Spleen (tissue), 11 donors: ENCODE data around the gene KCMF1. TPM values are rescaled to one million over a fixed set of nuclear protein-coding genes. Genes with fewer than 3 reads are reported as not detected.

Experiments
- DNase-seq: peaks from one replicate; pipeline ENCODE4 v3.0.0-alpha.2; 2020
- H3K27ac ChIP-seq, 8 donors: fragments of 200-600 bp; sonication (generic) in 7 of 8; 1 replicate in 4 of 8; 2 replicates in 4 of 8; pipeline versions ENCODE4 v1.5.0 to v1.8.0; 2016 to 2021; ENCODE audit warnings: inconsistent platforms in 4 of 8, mild to moderate bottlenecking in 4 of 8, moderate library complexity in 1 of 8
- H3K27me3 ChIP-seq, 7 donors: fragments of 200-600 bp; sonication (generic) in 6 of 7; replicated peaks in 1 of 7; 1 replicate in 4 of 7; 2 replicates in 3 of 7; pipeline versions ENCODE4 v1.5.0 to v1.8.0; 2016 to 2021; ENCODE audit warnings: inconsistent platforms in 3 of 7, mild to moderate bottlenecking in 1 of 7
- H3K36me3 ChIP-seq, 6 donors: fragments of 200-600 bp; sonication (generic) in 5 of 6; 1 replicate in 4 of 6; 2 replicates in 2 of 6; pipeline versions ENCODE4 v1.5.0 to v1.8.0; 2016 to 2021; ENCODE audit warnings: inconsistent platforms in 2 of 6
- H3K4me1 ChIP-seq, 6 donors: fragments of 200-600 bp; sonication (generic) in 5 of 6; 1 replicate in 3 of 6; 2 replicates in 3 of 6; pipeline versions ENCODE4 v1.5.0 to v1.8.0; 2016 to 2021; ENCODE audit warnings: inconsistent platforms in 3 of 6
- H3K4me3 ChIP-seq, 8 donors: fragments of 200-600 bp; sonication (generic) in 7 of 8; 1 replicate in 4 of 8; 2 replicates in 4 of 8; pipeline versions ENCODE4 v1.5.0 to v1.8.0; 2016 to 2021; ENCODE audit warnings: inconsistent platforms in 4 of 8, mild to moderate bottlenecking in 4 of 8, moderate library complexity in 2 of 8
- H3K9me3 ChIP-seq, 8 donors: fragments of 200-600 bp; sonication (generic) in 7 of 8; 1 replicate in 4 of 8; 2 replicates in 4 of 8; pipeline versions ENCODE4 v1.5.0 to v1.8.0; 2016 to 2021; ENCODE audit warnings: inconsistent platforms in 4 of 8
- CTCF ChIP-seq, 11 experiments: fragments of 200-600 bp in 7 of 11; fragments of 450-650 bp in 4 of 11; sonication (generic) in 4 of 11; IDR thresholded peaks in 8 of 11; conservative IDR thresholded peaks in 3 of 11; 1 replicate in 7 of 11; 2 replicates in 4 of 11; pipeline versions ENCODE4 v1.4.0 to v1.8.0; 2016 to 2021; ENCODE audit warnings: antibody characterized with exemption in 11 of 11, inconsistent platforms in 4 of 11, mild to moderate bottlenecking in 1 of 11
- POLR2A ChIP-seq, 3 donors: fragments of 450-650 bp; IDR thresholded peaks; one replicate each; pipeline ENCODE4 v1.5.1; 2017; ENCODE audit warnings: antibody characterized with exemption in 3 of 3, mild to moderate bottlenecking in 1 of 3
- POLR2AphosphoS5 ChIP-seq, 3 donors: sonication (generic); formaldehyde crosslinking; IDR thresholded peaks; one replicate each; pipeline ENCODE4 v1.5.1; 2017; ENCODE audit warnings: antibody characterized with exemption in 3 of 3
- WGBS, 5 donors: extraction: QIAGEN DNeasy Blood & Tissue Kit in 3 of 5; methylation state at CpG; one replicate each; pipeline versions ENCODE4 v1.1.5 to v1.1.7; 2013 to 2018; 5-methylcytosine and 5-hydroxymethylcytosine counted together
- intact Hi-C: fragments of 100-400 bp; cut with DNase I; formaldehyde crosslinking; loops from one replicate; pipeline ENCODE4 v1.15.0; 2023; ENCODE audit warnings: low total_unique reads
- polyA plus RNA-seq, 3 donors: library from polyadenylated mRNA; stranded (reverse); fragments of 200-250 nt; gene quantifications; one replicate each; pipeline ENCODE4 v1.2.1, GENCODE V29; 2013
- total RNA-seq, 7 donors: library from RNA; depleted of rRNA in 3 of 7; stranded (reverse); fragments of >200 nt in 3 of 7; fragmentation: NEBNext Ultra II Directional in 4 of 7; extraction: Animal tissue kit (Norgen Biotek cat#: 25700) in 4 of 7; gene quantifications; one replicate each; pipeline versions ENCODE4 v1.1.0 to v1.2.1, GENCODE V29; 2016 to 2021
- donor health status: healthy with polysubstance abuse.
- donor health status: DM: no; HTN: no; CAD: no; lungs with moderate emphysema.
- donor health status: DM: no; HTN: no; CAD: no.
- donor health status: Bipolar disorder and iron deficiency.
- donor health status: healthy.
- donor health status: DM: no; HTN: no; CAD: no.
- donor health status: DM: yes; HTN: yes; CAD: no.

Gene KCMF1
- total and polyA plus RNA-seq, 10 donors, result 15.9 to 68.1 (median 46.9) TPM

- WGBS, 5 donors, result 66 to 91% (median 80%) methylated on average over 7 of the region's 7 CpGs
- Histone ChIP-seq H3K4me3 (no peak overlapping the region), H3K9me3 (no peaks in the 10 kb centered on the region), H3K36me3 (peaks cover 0 to 48% (median 0%) of the 10 kb centered on the region in 6 donors), H3K4me1 (peaks cover 25 to 72% (median 53%) of the 10 kb centered on the region in 6 donors), H3K27me3 (no peaks in the 10 kb centered on the region), H3K27ac (no peak overlapping the region)
- TF ChIP-seq CTCF (IDR thresholded peaks at IDR 0.05 in 8 of 11, conservative IDR thresholded peaks at IDR 0.05 in 3 of 11), result no peak
- TF ChIP-seq POLR2AphosphoS5 (IDR thresholded peaks at IDR 0.05), result no peak
- no peak for TF ChIP-seq POLR2A (IDR thresholded peaks at IDR 0.05)
- no peak for DNase-seq
- intact Hi-C loops, result no loop called here
These were observed 4.2 kb upstream of the KCMF1 start for GRCh38 chr2:84966731-84967130.

GRCh38 chr2:84969511-84970209, 1.3 kb upstream of the KCMF1 start:
- no peak for DNase-seq
- Histone ChIP-seq H3K27ac (peak overlapping the region; percentile 88 to 99 (median 98)), H3K27me3 (no peaks in the 10 kb centered on the region), H3K4me1 (peaks cover 30 to 83% (median 67%) of the 10 kb centered on the region in 6 donors), H3K36me3 (peaks cover 0 to 28% (median 0%) of the 10 kb centered on the region in 6 donors), H3K4me3 (peak overlapping the region; percentile 35 to 95 (median 79)), H3K9me3 (no peaks in the 10 kb centered on the region)
- TF ChIP-seq POLR2A (IDR thresholded peaks at IDR 0.05) (no peak), CTCF (IDR thresholded peaks at IDR 0.05 in 8 of 11, conservative IDR thresholded peaks at IDR 0.05 in 3 of 11) (no peak), POLR2AphosphoS5 (IDR thresholded peaks at IDR 0.05) (no peak)
- WGBS, 5 donors, result 1 to 3% (median 2%) methylated on average over 10 of the region's 10 CpGs
- intact Hi-C loops, result no loop called here

- peaks cover 28 to 83% (median 68%) of the 10 kb centered on the region in 6 donors for H3K4me1 ChIP-seq
- no peaks in the 10 kb centered on the region for H3K9me3 ChIP-seq
- H3K4me3 ChIP-seq, result peak overlapping the region; percentile 35 to 95 (median 79)
- TF ChIP-seq POLR2AphosphoS5 (IDR thresholded peaks at IDR 0.05) (peak in 2 of 3 donors; percentile 60 to 74), POLR2A (IDR thresholded peaks at IDR 0.05) (no peak)
- H3K36me3 ChIP-seq, result peaks cover 0 to 22% (median 0%) of the 10 kb centered on the region in 6 donors
- 0% methylated on average over 20 to 65 of the region's 65 CpGs for WGBS, 5 donors
- DNase-seq, result no peak
- intact Hi-C loops, result no loop called here
- H3K27me3 ChIP-seq, result no peaks in the 10 kb centered on the region
- peak overlapping the region; percentile 88 to 99 (median 98) for H3K27ac ChIP-seq
These were observed 622 bp upstream of the KCMF1 start for GRCh38 chr2:84970210-84970867.

- Histone ChIP-seq H3K9me3 (no peaks in the 10 kb centered on the region), H3K4me3 (peak overlapping the region; percentile 47 to 95 (median 71)), H3K27me3 (no peaks in the 10 kb centered on the region), H3K4me1 (peaks cover 23 to 83% (median 73%) of the 10 kb centered on the region in 6 donors), H3K27ac (peak overlapping the region; percentile 88 to 99 (median 98)), H3K36me3 (peaks cover 0 to 9% (median 0%) of the 10 kb centered on the region in 6 donors)
- TF ChIP-seq POLR2A (IDR thresholded peaks at IDR 0.05) (no peak), POLR2AphosphoS5 (IDR thresholded peaks at IDR 0.05) (peak in 2 of 3 donors; percentile 45 to 74)
- WGBS, 5 donors, result 0 to 1% (median 0%) methylated on average over 5 to 99 of the region's 99 CpGs
- intact Hi-C loops, result no loop called here
- peak; percentile 95 for DNase-seq
These were observed 697 bp downstream of the KCMF1 start for GRCh38 chr2:84971510-84972206.
